ENCODE results near the gene MBD5.

- TF ChIP-seq CTCF (IDR thresholded peaks at IDR 0.05) (no peak), MAX (IDR thresholded peaks at IDR 0.05; ENCODE audit: low read depth) (no peak), MXI1 (IDR thresholded peaks at IDR 0.05; ENCODE audit: low read depth, low read length) (no peak), GABPA (IDR thresholded peaks at IDR 0.05; ENCODE audit: low read depth) (no peak), TAF1 (IDR thresholded peaks at IDR 0.05; ENCODE audit: borderline replicate concordance, low read depth, low read length) (no peak), RFX5 (IDR thresholded peaks at IDR 0.05; ENCODE audit: low read length) (no peak), RXRA (IDR thresholded peaks at IDR 0.05; ENCODE audit: borderline replicate concordance, low read depth) (no peak), TCF12 (IDR thresholded peaks at IDR 0.05) (no peak), YY1 (IDR thresholded peaks at IDR 0.05; ENCODE audit: low read depth) (no peak), RCOR1 (IDR thresholded peaks at IDR 0.05; ENCODE audit: low read length) (no peak), FOSL2 (IDR thresholded peaks at IDR 0.05; ENCODE audit: borderline replicate concordance, low read depth) (no peak)
Observed at GRCh38 chr2:148252646-148253045, 231.8 kb downstream of the MBD5 start.

All from SK-N-SH (cell line).